Measurements from ENCODE around the gene ZEB1.
"Not testable (repeated sequence)": the region's sequence is repeated elsewhere in the genome, so short reads cannot be mapped to it uniquely, and the experiment has no call there.

ZEB1 gene

GRCh38 chr10:31427334-31427733, 108.3 kb downstream of the ZEB1 start:
- not testable (repeated sequence) for DNase-seq

- not testable (repeated sequence) for DNase-seq
Measured at GRCh38 chr10:31428499-31428898, 109.5 kb downstream of the ZEB1 start.

- no peak for DNase-seq
Measured at GRCh38 chr10:31431021-31431420, 112.0 kb downstream of the ZEB1 start.

- DNase-seq: no peak
Measured at GRCh38 chr10:31437959-31438358, 118.9 kb downstream of the ZEB1 start.

- DNase-seq: no peak
Measured at GRCh38 chr10:31451766-31452165, 132.8 kb downstream of the ZEB1 start.

- DNase-seq: no peak
Measured at GRCh38 chr10:31456468-31456867, 137.5 kb downstream of the ZEB1 start.

- no peak for DNase-seq
Measured at GRCh38 chr10:31457858-31458257, 138.8 kb downstream of the ZEB1 start.

GRCh38 chr10:31458974-31459373, 140.0 kb downstream of the ZEB1 start:
- no peak for DNase-seq

- no peak for DNase-seq
Measured at GRCh38 chr10:31460242-31460641, 141.2 kb downstream of the ZEB1 start.

GRCh38 chr10:31464552-31464951, 145.5 kb downstream of the ZEB1 start:
- no peak for DNase-seq

- no peak for DNase-seq
Measured at GRCh38 chr10:31466313-31466712, 147.3 kb downstream of the ZEB1 start.

- peak; percentile 0 for DNase-seq
Measured at GRCh38 chr10:31467791-31468535, 148.9 kb downstream of the ZEB1 start.

GRCh38 chr10:31468536-31468859, 149.5 kb downstream of the ZEB1 start:
- no peak for DNase-seq

GRCh38 chr10:31475519-31475918, 156.5 kb downstream of the ZEB1 start:
- no peak for DNase-seq

- no peak for DNase-seq
Measured at GRCh38 chr10:31476088-31476487, 157.1 kb downstream of the ZEB1 start.

- no peak for DNase-seq
Measured at GRCh38 chr10:31477584-31477983, 158.6 kb downstream of the ZEB1 start.

- no peak for DNase-seq
Measured at GRCh38 chr10:31479752-31480151, 160.7 kb downstream of the ZEB1 start.

- no peak for DNase-seq
Measured at GRCh38 chr10:31483546-31483945, 164.5 kb downstream of the ZEB1 start.

- DNase-seq: no peak
Measured at GRCh38 chr10:31484431-31485135, 165.6 kb downstream of the ZEB1 start.

GRCh38 chr10:31490858-31491504, 172.0 kb downstream of the ZEB1 start:
- DNase-seq: no peak

GRCh38 chr10:31507427-31507826, 188.4 kb downstream of the ZEB1 start:
- DNase-seq: no peak

GRCh38 chr10:31508234-31508633, 189.2 kb downstream of the ZEB1 start:
- DNase-seq: no peak

GRCh38 chr10:31508882-31509281, 189.9 kb downstream of the ZEB1 start:
- no peak for DNase-seq

GRCh38 chr10:31509989-31510388, 191.0 kb downstream of the ZEB1 start:
- no peak for DNase-seq
